NT2/D1 (cell line): ENCODE measurements around the gene MYORG.

Source experiments
- DNase-seq: peaks from one replicate; pipeline ENCODE4 v3.0.0-alpha.2; 2011; ENCODE audit warnings: low read depth, low spot score
- H3K27me3 ChIP-seq: 2 replicates; pipeline ENCODE4 v1.6.0; 2011; ENCODE audit warnings: mild to moderate bottlenecking; ENCODE audit not compliant: insufficient read length, insufficient read depth
- H3K36me3 ChIP-seq: 2 replicates; pipeline ENCODE4 v1.6.1; 2011; ENCODE audit warnings: mild to moderate bottlenecking, low read length, mixed read lengths; ENCODE audit not compliant: insufficient read depth, insufficient read length
- H3K4me1 ChIP-seq: 2 replicates; pipeline ENCODE4 v1.5.1; 2011; ENCODE audit not compliant: insufficient read depth, insufficient read length
- H3K4me3 ChIP-seq: 2 replicates; pipeline ENCODE4 v1.5.1; 2011; ENCODE audit warnings: low read depth; ENCODE audit not compliant: insufficient read length
- H3K9ac ChIP-seq: 2 replicates; pipeline ENCODE4 v1.6.0; 2011; ENCODE audit warnings: low read depth; ENCODE audit not compliant: insufficient read length
- H3K9me3 ChIP-seq: 2 replicates; pipeline ENCODE4 v1.5.1; 2011; ENCODE audit warnings: mild to moderate bottlenecking, low read length; ENCODE audit not compliant: insufficient read depth
- SUZ12 ChIP-seq: IDR thresholded peaks from 2 replicates; pipeline ENCODE4 v1.6.1; 2011; ENCODE audit not compliant: insufficient read length, insufficient read depth; ENCODE audit errors: extremely low read depth
- YY1 ChIP-seq: IDR thresholded peaks from 2 replicates; pipeline ENCODE4 v1.6.1; 2011; ENCODE audit not compliant: insufficient read length, insufficient read depth
- ZNF274 ChIP-seq: IDR thresholded peaks from 2 replicates; pipeline ENCODE4 v1.6.1; 2011; ENCODE audit warnings: mild to moderate bottlenecking, low read depth, low read length

Gene MYORG

GRCh38 chr9:34328500-34328986 is 48.2 kb downstream of the MYORG start:
- Histone ChIP-seq H3K36me3 (no peaks in the 10 kb centered on the region), H3K9ac (peak overlapping the region; percentile 88), H3K27me3 (no peaks in the 10 kb centered on the region), H3K9me3 (no peaks in the 10 kb centered on the region), H3K4me3 (peak overlapping the region; percentile 94), H3K4me1 (no peaks in the 10 kb centered on the region)
- TF ChIP-seq SUZ12, result no peak
- no peak for TF ChIP-seq YY1
- TF ChIP-seq ZNF274, result no peak
- no peak for DNase-seq

- no peaks in the 10 kb centered on the region for H3K36me3 ChIP-seq
- H3K4me1 ChIP-seq, result no peaks in the 10 kb centered on the region
- no peak overlapping the region for H3K9ac ChIP-seq
- TF ChIP-seq YY1, result no peak
- TF ChIP-seq SUZ12, result no peak
- no peak for TF ChIP-seq ZNF274
- no peak for DNase-seq
- no peak overlapping the region for H3K4me3 ChIP-seq
- no peaks in the 10 kb centered on the region for H3K9me3 ChIP-seq
- H3K27me3 ChIP-seq, result no peaks in the 10 kb centered on the region
These were observed 50.0 kb downstream of the MYORG start for GRCh38 chr9:34326690-34327089.

- H3K9me3 ChIP-seq, result no peaks in the 10 kb centered on the region
- TF ChIP-seq SUZ12, result no peak
- no peak for TF ChIP-seq YY1
- no peak for TF ChIP-seq ZNF274
These were observed 53.7 kb downstream of the MYORG start for GRCh38 chr9:34322899-34323591.

GRCh38 chr9:34321451-34321850 is 55.2 kb downstream of the MYORG start:
- Histone ChIP-seq H3K4me1 (no peaks in the 10 kb centered on the region), H3K4me3 (no peak overlapping the region), H3K9ac (no peak overlapping the region), H3K36me3 (peaks cover 12% of the 10 kb centered on the region), H3K9me3 (no peaks in the 10 kb centered on the region), H3K27me3 (no peaks in the 10 kb centered on the region)
- no peak for TF ChIP-seq ZNF274
- TF ChIP-seq YY1, result no peak
- TF ChIP-seq SUZ12, result no peak
- no peak for DNase-seq

More at GRCh38 chr9:34322899-34323591, 53.7 kb downstream of the MYORG start:
- Histone ChIP-seq H3K36me3 (peaks cover 12% of the 10 kb centered on the region), H3K9ac (no peak overlapping the region), H3K4me1 (no peaks in the 10 kb centered on the region), H3K4me3 (no peak overlapping the region), H3K27me3 (no peaks in the 10 kb centered on the region)
- DNase-seq, result no peak

GRCh38 chr9:34318163-34318790 is 58.4 kb downstream of the MYORG start:
- H3K4me1 ChIP-seq, result no peaks in the 10 kb centered on the region
- DNase-seq, result no peak
- H3K9me3 ChIP-seq, result no peaks in the 10 kb centered on the region
- H3K9ac ChIP-seq, result no peak overlapping the region
- no peak overlapping the region for H3K4me3 ChIP-seq
- H3K27me3 ChIP-seq, result no peaks in the 10 kb centered on the region
- peaks cover 12% of the 10 kb centered on the region for H3K36me3 ChIP-seq
- no peak for TF ChIP-seq SUZ12
- no peak for TF ChIP-seq YY1
- TF ChIP-seq ZNF274, result no peak

- no peak for DNase-seq
- no peak for TF ChIP-seq YY1
- TF ChIP-seq ZNF274, result no peak
- no peaks in the 10 kb centered on the region for H3K4me1 ChIP-seq
- no peak overlapping the region for H3K4me3 ChIP-seq
- no peaks in the 10 kb centered on the region for H3K9me3 ChIP-seq
- no peaks in the 10 kb centered on the region for H3K27me3 ChIP-seq
- no peak overlapping the region for H3K9ac ChIP-seq
- H3K36me3 ChIP-seq, result peaks cover 12% of the 10 kb centered on the region
These were observed 59.3 kb downstream of the MYORG start for GRCh38 chr9:34317436-34317835.
